Adipocyte (in vitro differentiated cells): ENCODE data around the gene CCSER2.
A peak's percentile ranks its signal among the peaks of the same experiment; 100 is the strongest.
"Not testable (repeated sequence)": the region's sequence is repeated elsewhere in the genome, so short reads cannot be mapped to it uniquely, and the experiment has no call there.

Source experiments
- DNase-seq: peaks from one replicate; pipeline ENCODE4 v3.0.0-alpha.2; 2015; ENCODE audit warnings: low read depth
- H3K27me3 ChIP-seq: replicated peaks from 2 replicates; pipeline ENCODE4 v1.7.0; 2013; ENCODE audit warnings: mild to moderate bottlenecking, low read length, moderate library complexity; ENCODE audit not compliant: control insufficient read depth, insufficient read depth
- H3K36me3 ChIP-seq: 2 replicates; pipeline ENCODE4 v1.7.0; 2013; ENCODE audit warnings: low read length, mild to moderate bottlenecking, moderate library complexity; ENCODE audit not compliant: control insufficient read depth, insufficient read depth, severe bottlenecking
- H3K4me1 ChIP-seq: 2 replicates; pipeline ENCODE4 v1.7.0; 2013; ENCODE audit warnings: mild to moderate bottlenecking, low read length, moderate library complexity; ENCODE audit not compliant: control insufficient read depth, insufficient read depth
- H3K4me3 ChIP-seq: 2 replicates; pipeline ENCODE4 v1.7.0; 2013; ENCODE audit warnings: mild to moderate bottlenecking, low read length, moderate library complexity
- H3K9ac ChIP-seq: 2 replicates; pipeline ENCODE4 v1.7.0; 2013; ENCODE audit warnings: mild to moderate bottlenecking, low read length, moderate library complexity
- H3K9me3 ChIP-seq: 2 replicates; pipeline ENCODE4 v1.7.0; 2013; ENCODE audit warnings: mild to moderate bottlenecking, low read length, moderate library complexity; ENCODE audit not compliant: control insufficient read depth

Gene CCSER2

GRCh38 chr10:84424731-84425167 lies 96.4 kb downstream of the CCSER2 start:
- DNase-seq, result peak; percentile 93
- H3K4me3 ChIP-seq, result peak overlapping the region; percentile 79

GRCh38 chr10:84427903-84428650 lies 99.7 kb downstream of the CCSER2 start:
- no peak overlapping the region for H3K4me3 ChIP-seq
- peaks cover 7% of the 10 kb centered on the region for H3K36me3 ChIP-seq
- DNase-seq, result no peak
- no peaks in the 10 kb centered on the region for H3K9me3 ChIP-seq
- H3K27me3 ChIP-seq, result no peaks in the 10 kb centered on the region
- no peak overlapping the region for H3K9ac ChIP-seq
- H3K4me1 ChIP-seq, result peaks cover 25% of the 10 kb centered on the region

More at GRCh38 chr10:84424731-84425167, 96.4 kb downstream of the CCSER2 start:
- Histone ChIP-seq H3K9ac (peak overlapping the region; percentile 87), H3K36me3 (peaks cover 16% of the 10 kb centered on the region), H3K4me1 (peaks cover 25% of the 10 kb centered on the region), H3K9me3 (no peaks in the 10 kb centered on the region), H3K27me3 (no peaks in the 10 kb centered on the region)

DNA sequence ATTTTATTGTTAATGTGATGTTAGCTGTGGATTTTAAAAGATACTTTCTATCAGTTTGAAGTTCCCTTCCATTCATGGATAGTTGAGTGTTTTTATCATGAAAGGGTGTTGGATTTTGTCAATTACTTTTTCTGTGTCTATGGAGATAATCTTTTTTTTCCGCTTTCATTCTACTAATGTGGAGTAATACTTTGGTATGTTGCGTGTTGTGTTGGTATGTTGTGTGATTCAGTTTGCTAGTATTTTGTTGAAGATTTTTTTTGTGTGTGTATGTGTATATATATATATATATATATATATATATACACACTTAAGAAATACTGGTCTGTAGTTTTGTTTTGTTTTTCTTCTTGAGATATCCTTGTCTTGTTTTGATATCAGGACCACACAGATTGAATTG lies 100.3 kb downstream of the CCSER2 start:
- Histone ChIP-seq H3K27me3 (no peaks in the 10 kb centered on the region), H3K4me1 (peaks cover 24% of the 10 kb centered on the region), H3K9ac (no peak overlapping the region), H3K9me3 (no peaks in the 10 kb centered on the region), H3K4me3 (no peak overlapping the region), H3K36me3 (peaks cover 5% of the 10 kb centered on the region)
- DNase-seq, result no peak

GRCh38 chr10:84429926-84430520 lies 101.6 kb downstream of the CCSER2 start:
- Histone ChIP-seq H3K27me3 (no peaks in the 10 kb centered on the region), H3K9me3 (no peaks in the 10 kb centered on the region), H3K9ac (no peak overlapping the region), H3K4me1 (peaks cover 20% of the 10 kb centered on the region), H3K4me3 (no peak overlapping the region), H3K36me3 (peaks cover 5% of the 10 kb centered on the region)
- DNase-seq, result peak; percentile 49

DNA sequence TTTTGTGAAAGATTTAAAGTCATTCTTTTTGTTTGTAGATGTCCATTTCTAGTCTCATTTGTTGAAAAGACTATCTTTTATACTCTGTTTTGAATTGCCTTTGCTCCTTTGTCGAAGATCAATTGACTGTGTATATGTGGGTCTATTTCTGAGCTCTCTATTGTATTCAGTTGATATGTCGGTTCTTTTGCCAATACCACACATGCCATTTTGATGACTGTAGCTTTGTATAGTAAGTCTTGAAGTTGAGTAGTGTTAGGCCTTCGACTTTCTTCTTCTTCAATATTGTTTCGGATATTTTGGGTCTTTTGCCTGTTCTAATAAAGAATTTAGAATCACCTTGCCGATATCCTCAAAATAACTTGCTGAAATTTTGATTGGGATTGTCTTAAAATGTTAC lies 104.5 kb downstream of the CCSER2 start:
- Histone ChIP-seq H3K27me3 (no peaks in the 10 kb centered on the region), H3K9ac (no peak overlapping the region), H3K36me3 (no peaks in the 10 kb centered on the region), H3K4me1 (peaks cover 7% of the 10 kb centered on the region), H3K4me3 (no peak overlapping the region), H3K9me3 (no peaks in the 10 kb centered on the region)
- no peak for DNase-seq

GRCh38 chr10:84440781-84441180 lies 112.4 kb downstream of the CCSER2 start:
- H3K9ac ChIP-seq, result no peak overlapping the region
- H3K9me3 ChIP-seq, result no peaks in the 10 kb centered on the region
- peaks cover 15% of the 10 kb centered on the region for H3K36me3 ChIP-seq
- H3K27me3 ChIP-seq, result no peaks in the 10 kb centered on the region
- H3K4me3 ChIP-seq, result no peak overlapping the region
- no peaks in the 10 kb centered on the region for H3K4me1 ChIP-seq
- no peak for DNase-seq

GRCh38 chr10:84447701-84448400 lies 119.5 kb downstream of the CCSER2 start:
- no peaks in the 10 kb centered on the region for H3K27me3 ChIP-seq
- H3K9ac ChIP-seq, result no peak overlapping the region
- H3K4me3 ChIP-seq, result no peak overlapping the region
- no peaks in the 10 kb centered on the region for H3K4me1 ChIP-seq
- no peaks in the 10 kb centered on the region for H3K9me3 ChIP-seq
- H3K36me3 ChIP-seq, result peaks cover 18% of the 10 kb centered on the region
- no peak for DNase-seq

DNA sequence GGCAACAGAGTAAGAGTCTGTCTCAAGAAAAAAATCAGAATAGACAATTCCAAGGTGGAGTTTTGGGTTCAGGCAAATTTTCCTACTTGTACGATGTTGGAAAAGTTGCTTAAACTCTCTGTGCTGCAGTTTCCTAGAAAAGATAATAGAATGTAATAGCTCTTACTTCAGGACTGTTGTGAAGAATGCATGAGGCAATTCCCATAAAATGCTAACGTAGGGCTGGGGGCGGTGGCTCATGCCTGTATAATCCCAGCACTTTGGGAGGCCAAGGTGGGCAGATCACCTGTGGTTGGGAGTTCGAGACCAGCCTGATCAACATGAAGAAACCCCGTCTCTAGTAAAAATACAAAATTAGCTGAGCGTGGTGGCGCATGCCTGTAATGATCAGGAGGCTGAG lies 121.0 kb downstream of the CCSER2 start:
- not testable (repeated sequence) for H3K9me3 ChIP-seq, H3K9ac ChIP-seq, H3K4me3 ChIP-seq, H3K27me3 ChIP-seq, DNase-seq, H3K4me1 ChIP-seq
- peaks cover 23% of the 10 kb centered on the region for H3K36me3 ChIP-seq

DNA sequence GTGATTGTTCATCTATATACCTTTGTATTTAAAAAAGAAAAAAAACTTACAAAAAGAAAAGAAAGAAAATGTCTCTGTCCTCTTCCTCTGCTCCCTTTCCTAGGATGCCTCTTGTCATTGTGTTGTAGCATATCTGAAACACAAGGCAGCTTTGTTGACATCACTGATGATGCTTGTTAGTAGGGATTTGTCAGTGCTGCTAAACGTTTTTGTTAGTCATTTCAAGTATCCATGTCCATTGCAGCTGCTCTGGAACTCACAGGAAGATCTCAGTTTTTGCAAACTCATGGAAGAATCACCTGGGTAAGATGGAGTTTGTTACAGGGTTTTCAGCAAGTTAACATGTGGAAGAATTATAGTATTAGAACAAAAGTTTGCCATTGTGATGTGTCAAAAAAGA lies 123.6 kb downstream of the CCSER2 start:
- DNase-seq, result no peak
- Histone ChIP-seq H3K4me1 (no peaks in the 10 kb centered on the region), H3K9ac (no peak overlapping the region), H3K27me3 (no peaks in the 10 kb centered on the region), H3K36me3 (peaks cover 24% of the 10 kb centered on the region), H3K9me3 (no peaks in the 10 kb centered on the region), H3K4me3 (no peak overlapping the region)

GRCh38 chr10:84453303-84453702 lies 124.9 kb downstream of the CCSER2 start:
- no peak overlapping the region for H3K4me3 ChIP-seq
- DNase-seq, result no peak
- H3K36me3 ChIP-seq, result peaks cover 17% of the 10 kb centered on the region
- H3K4me1 ChIP-seq, result no peaks in the 10 kb centered on the region
- H3K27me3 ChIP-seq, result no peaks in the 10 kb centered on the region
- H3K9ac ChIP-seq, result no peak overlapping the region
- no peaks in the 10 kb centered on the region for H3K9me3 ChIP-seq

GRCh38 chr10:84456126-84456525 lies 127.7 kb downstream of the CCSER2 start:
- DNase-seq, result no peak
- Histone ChIP-seq H3K36me3 (peaks cover 27% of the 10 kb centered on the region), H3K9ac (no peak overlapping the region), H3K4me1 (no peaks in the 10 kb centered on the region), H3K4me3 (no peak overlapping the region), H3K9me3 (peaks cover 5% of the 10 kb centered on the region), H3K27me3 (no peaks in the 10 kb centered on the region)
